HEK293 (cell line): ENCODE measurements around the gene MGAT5B.

Source experiments
- CTCF ChIP-seq: fragments of 450-650 bp; formaldehyde crosslinking; IDR thresholded peaks from 2 replicates; pipeline ENCODE4 v1.5.1; 2016; ENCODE audit warnings: missing biosample characterization, missing genetic modification characterization
- FEZF1 ChIP-seq: fragments of 450-650 bp; formaldehyde crosslinking; IDR thresholded peaks from 2 replicates; pipeline ENCODE4 v1.5.1; 2016; ENCODE audit warnings: missing biosample characterization, missing genetic modification characterization
- KLF1 ChIP-seq: fragments of 450-650 bp; formaldehyde crosslinking; IDR thresholded peaks from 2 replicates; pipeline ENCODE4 v1.5.1; 2016; ENCODE audit warnings: missing biosample characterization, missing genetic modification characterization
- KLF16 ChIP-seq: fragments of 450-650 bp; formaldehyde crosslinking; IDR thresholded peaks from 2 replicates; pipeline ENCODE4 v1.5.1; 2017; ENCODE audit warnings: missing biosample characterization, missing genetic modification characterization
- TCF7L2 ChIP-seq: IDR thresholded peaks from 2 replicates; pipeline ENCODE4 v1.6.1; 2011; ENCODE audit warnings: low read depth, mild to moderate bottlenecking, inconsistent platforms, low read length, moderate library complexity, borderline replicate concordance
- ZNF350 ChIP-seq: fragments of 450-650 bp; formaldehyde crosslinking; IDR thresholded peaks from 2 replicates; pipeline ENCODE4 v1.5.0; 2017; ENCODE audit warnings: missing biosample characterization, mild to moderate bottlenecking, missing genetic modification characterization
- ZSCAN30 ChIP-seq: fragments of 450-650 bp; IDR thresholded peaks from 2 replicates; pipeline ENCODE4 v1.5.1; 2018; ENCODE audit warnings: missing biosample characterization, mild to moderate bottlenecking, missing genetic modification characterization, moderate library complexity

- no peak for TF ChIP-seq ZSCAN30 (tag by site-specific recombination)
- no peak for TF ChIP-seq ZNF350
- no peak for TF ChIP-seq CTCF (tag by site-specific recombination)
- no peak for TF ChIP-seq KLF1 (tag by site-specific recombination)
- no peak for TF ChIP-seq KLF16 (tag by site-specific recombination)
- TF ChIP-seq TCF7L2: no peak
- no peak for TF ChIP-seq FEZF1 (tag by site-specific recombination)
Measured at GRCh38 chr17:76848670-76849069, 19.5 kb upstream of the MGAT5B start.
